Activated naive CD8-positive, alpha-beta T cell treated with anti-CD3 and anti-CD28 coated beads, Interleukin-2, amount 10 ng/mL, durations not matched to agents 7 days and 5 days (primary cell): ENCODE results near the gene CDIP1. TPM values are rescaled to one million over a fixed set of nuclear protein-coding genes. Genes with fewer than 3 reads are reported as not detected.

Experiments used
- ATAC-seq: fragments of 150-1000 bp; cut with Tn5 transposase; one replicate; pipeline ENCODE4 v1.10.0; 2021; ENCODE audit warnings: low read depth, moderate library complexity
- POLR2A ChIA-PET: fragments of 350-600 bp; sonication (Branson Sonifier 250); formaldehyde crosslinking; loops from one replicate; lab custom pipeline; 2021; ENCODE audit warnings: antibody characterized with exemption; lab: Charles Lee
- DNase-seq: peaks from one replicate; pipeline ENCODE4 v3.0.0; 2021
- H3K27ac Mint-ChIP-seq: one replicate; pipeline ENCODE4 v1.8.0; 2022; ENCODE audit warnings: mild to moderate bottlenecking, mixed read lengths
- H3K27me3 Mint-ChIP-seq: one replicate; pipeline ENCODE4 v1.8.0; 2022; ENCODE audit warnings: mild to moderate bottlenecking, moderate library complexity, mixed read lengths
- H3K36me3 Mint-ChIP-seq: one replicate; pipeline ENCODE4 v1.8.0; 2021; ENCODE audit warnings: mild to moderate bottlenecking, mixed read lengths
- H3K4me1 Mint-ChIP-seq: one replicate; pipeline ENCODE4 v1.8.0; 2021; ENCODE audit warnings: mixed read lengths
- H3K4me3 Mint-ChIP-seq: one replicate; pipeline ENCODE4 v1.8.0; 2022; ENCODE audit warnings: mild to moderate bottlenecking, moderate library complexity, mixed read lengths
- H3K9me3 Mint-ChIP-seq: one replicate; pipeline ENCODE4 v1.8.0; 2021; ENCODE audit warnings: mixed read lengths
- total RNA-seq, 2 experiments: library from RNA; stranded (reverse); gene quantifications; one replicate each; pipeline ENCODE4 v1.2.3, GENCODE V29; 2021

Gene CDIP1
- total RNA-seq, 2 experiments from 2014 or later, result 36.3 to 42.1 TPM

DNA sequence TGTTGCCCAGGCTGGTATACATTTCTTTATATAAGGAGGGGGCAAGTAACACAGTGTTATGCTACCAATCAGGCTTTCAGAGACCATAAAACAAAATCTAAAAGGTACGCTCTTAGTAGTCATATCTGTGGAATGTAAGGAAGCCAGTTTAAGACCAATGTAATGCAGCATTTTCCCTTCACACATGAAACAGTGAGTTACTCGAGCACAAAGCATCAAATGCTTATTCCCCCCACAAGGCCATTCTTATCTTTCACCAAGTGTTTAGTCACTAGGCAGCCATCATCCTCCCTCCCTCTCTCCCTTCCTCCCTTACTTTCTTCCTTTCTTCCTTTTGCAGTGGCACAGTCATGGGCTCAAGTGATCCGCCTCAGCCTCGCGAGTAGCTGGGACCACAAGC is 49.5 kb downstream of the CDIP1 start:
- peak overlapping the region; percentile 84 for H3K4me3 Mint-ChIP-seq
- H3K36me3 Mint-ChIP-seq, result peaks cover 24% of the 10 kb centered on the region
- POLR2A ChIA-PET, result interaction anchor here (1.4 to 5.6 kb wide), 5 partner anchors 12 to 30 kb away, joined by 3 to 112 read pairs (median 13); partner anchors contain the start of genes HMOX2 and NMRAL1
- peak overlapping the region; percentile 97 for H3K27ac Mint-ChIP-seq
- ATAC-seq, result no peak
- DNase-seq, result no peak
- H3K9me3 Mint-ChIP-seq, result no peaks in the 10 kb centered on the region
- H3K4me1 Mint-ChIP-seq, result peaks cover 44% of the 10 kb centered on the region
- H3K27me3 Mint-ChIP-seq, result no peaks in the 10 kb centered on the region

DNA sequence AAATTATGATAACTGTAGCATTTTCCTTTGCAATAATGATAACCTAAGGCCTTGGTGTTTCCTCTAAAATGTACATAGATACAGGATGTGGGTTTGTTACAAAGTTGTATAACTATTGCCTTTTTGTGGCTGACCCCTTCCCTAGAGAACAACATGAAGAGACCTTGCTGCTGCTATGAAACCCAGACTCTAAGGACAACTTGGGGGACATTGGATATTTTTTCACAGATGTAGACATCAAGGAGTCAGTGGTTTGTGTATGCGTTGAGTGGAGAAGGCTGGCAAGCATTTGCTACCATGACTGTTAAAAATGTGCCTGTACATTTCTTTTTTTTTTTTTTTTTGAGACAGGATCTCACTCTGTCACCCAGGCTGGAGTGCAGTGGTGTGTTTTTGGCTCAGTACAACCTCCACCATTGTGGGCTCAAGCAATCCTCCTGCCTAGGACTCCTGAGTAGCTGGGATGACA is 50.0 kb downstream of the CDIP1 start:
- ATAC-seq (peak; percentile 84), DNase-seq (no peak)
- H3K36me3 Mint-ChIP-seq, result peaks cover 26% of the 10 kb centered on the region
- H3K4me3 Mint-ChIP-seq, result peak overlapping the region; percentile 84
- peaks cover 43% of the 10 kb centered on the region for H3K4me1 Mint-ChIP-seq
- no peaks in the 10 kb centered on the region for H3K9me3 Mint-ChIP-seq
- no peaks in the 10 kb centered on the region for H3K27me3 Mint-ChIP-seq
- POLR2A ChIA-PET, result interaction anchor here (0.7 to 5.6 kb wide), 4 partner anchors 11 to 49 kb away, joined by 3 to 112 read pairs (median 40); partner anchors contain the start of genes HMOX2 and NMRAL1
- H3K27ac Mint-ChIP-seq, result peak overlapping the region; percentile 97

DNA sequence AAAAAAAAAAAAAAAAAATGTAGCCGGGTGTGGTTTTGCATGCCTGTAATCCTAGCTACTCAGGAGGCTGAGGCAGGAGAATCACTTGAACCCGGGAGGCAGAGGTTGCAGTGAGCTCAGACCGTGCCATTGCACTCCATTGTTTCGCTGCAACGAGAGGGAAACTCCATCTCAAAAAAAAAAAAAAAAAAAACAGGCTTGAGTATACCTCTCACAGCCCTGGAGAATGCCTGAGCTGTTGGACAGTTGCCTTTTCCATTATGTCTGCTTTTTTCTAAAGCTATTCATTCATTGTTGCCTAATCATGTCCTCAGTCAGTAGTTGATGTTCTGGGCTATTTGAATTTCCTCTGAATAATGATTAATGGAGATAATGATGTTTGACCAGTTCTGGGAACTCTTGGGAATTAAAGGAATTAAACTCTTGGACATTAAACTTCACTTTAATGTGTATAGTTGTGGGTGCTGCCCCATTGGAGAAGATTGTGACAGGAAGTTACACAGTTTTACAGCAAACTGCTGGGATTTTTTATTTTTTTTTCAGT is 50.5 kb downstream of the CDIP1 start:
- ATAC-seq, result peak; percentile 52
- POLR2A ChIA-PET, result interaction anchor here (0.7 to 5.6 kb wide), 8 partner anchors 11 to 405 kb away, joined by 3 to 112 read pairs (median 4); partner anchors contain the start of genes HMOX2 and NMRAL1
- H3K27me3 Mint-ChIP-seq, result no peaks in the 10 kb centered on the region
- peaks cover 41% of the 10 kb centered on the region for H3K4me1 Mint-ChIP-seq
- DNase-seq, result no peak
- H3K27ac Mint-ChIP-seq, result peak overlapping the region; percentile 97
- no peaks in the 10 kb centered on the region for H3K9me3 Mint-ChIP-seq
- peaks cover 24% of the 10 kb centered on the region for H3K36me3 Mint-ChIP-seq
- peak overlapping the region; percentile 84 for H3K4me3 Mint-ChIP-seq

DNA sequence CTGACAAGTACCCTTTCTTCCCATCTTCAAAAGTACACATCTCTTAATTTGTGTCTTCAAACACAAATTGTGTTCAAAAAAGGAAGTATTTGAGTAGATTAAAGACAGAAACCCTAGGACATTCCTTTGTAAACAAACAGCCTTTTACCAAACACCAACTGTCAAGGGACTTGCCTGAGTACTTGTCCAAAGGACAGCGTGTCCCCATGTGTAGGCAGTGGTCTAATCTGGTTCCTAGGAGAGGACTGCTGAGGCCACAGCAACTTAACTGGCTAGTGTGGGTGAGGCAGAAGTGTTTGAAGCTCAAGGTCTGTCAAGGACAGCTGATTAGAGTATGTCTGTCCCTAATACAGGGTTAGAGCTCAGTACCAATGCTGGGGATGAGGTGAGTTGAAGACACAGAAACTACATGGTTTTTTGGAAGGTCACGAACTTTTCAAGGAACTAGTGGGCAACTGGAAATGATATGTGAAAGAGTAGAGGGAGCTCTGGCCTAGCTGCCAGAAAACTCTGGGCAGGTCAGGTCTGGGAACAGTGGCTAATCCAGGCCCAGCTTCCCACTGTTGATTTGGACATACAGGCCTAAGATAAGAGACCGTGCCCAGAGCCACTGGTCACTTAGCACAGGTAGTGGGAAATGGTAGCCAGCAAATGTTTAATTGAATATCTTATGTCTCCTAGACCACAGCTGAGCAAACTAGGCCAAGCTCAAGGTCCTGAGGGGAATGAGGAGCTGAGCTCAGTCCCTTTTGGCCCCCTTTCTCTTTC is 52.3 kb downstream of the CDIP1 start:
- Mint-ChIP-seq H3K36me3 (peaks cover 30% of the 10 kb centered on the region), H3K27ac (peak overlapping the region; percentile 97), H3K4me1 (peaks cover 55% of the 10 kb centered on the region), H3K9me3 (no peaks in the 10 kb centered on the region), H3K4me3 (no peak overlapping the region), H3K27me3 (no peaks in the 10 kb centered on the region)
- DNase-seq, result no peak
- ATAC-seq, result no peak
- POLR2A ChIA-PET, result interaction anchor here (0.6 to 5.6 kb wide), 5 partner anchors 9 to 72 kb away, joined by 4 to 112 read pairs (median 6); partner anchors contain the start of genes HMOX2 and NMRAL1

DNA sequence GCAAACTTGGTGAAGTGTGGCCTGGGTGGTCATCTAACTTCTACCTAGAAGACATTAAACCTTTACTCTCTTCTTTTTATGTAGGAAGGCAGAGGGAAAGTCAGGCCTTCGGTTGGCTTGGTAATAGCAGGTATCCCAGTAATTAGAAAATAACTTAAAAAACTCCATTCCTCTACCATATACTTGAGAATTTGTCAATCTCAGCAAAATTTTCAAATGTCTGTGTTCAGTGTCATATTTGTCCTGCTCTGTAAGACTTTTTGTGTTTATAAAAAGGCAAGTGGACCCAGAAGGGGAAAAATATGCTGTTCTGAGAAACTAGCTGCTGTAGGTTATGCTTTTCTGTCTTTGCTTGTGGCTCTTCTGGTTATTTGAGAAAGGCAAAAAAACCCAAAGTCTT is 56.6 kb downstream of the CDIP1 start:
- DNase-seq (no peak), ATAC-seq (peak; percentile 34)
- Mint-ChIP-seq H3K36me3 (peaks cover 31% of the 10 kb centered on the region), H3K4me3 (peak overlapping the region; percentile 36), H3K4me1 (peaks cover 45% of the 10 kb centered on the region), H3K27ac (peak overlapping the region; percentile 82), H3K27me3 (no peaks in the 10 kb centered on the region), H3K9me3 (no peaks in the 10 kb centered on the region)
- POLR2A ChIA-PET, result interaction anchor here (0.8 to 2.1 kb wide), 3 partner anchors 23 to 142 kb away, joined by 3 to 13 read pairs (median 5); partner anchors contain the start of gene MGRN1

DNA sequence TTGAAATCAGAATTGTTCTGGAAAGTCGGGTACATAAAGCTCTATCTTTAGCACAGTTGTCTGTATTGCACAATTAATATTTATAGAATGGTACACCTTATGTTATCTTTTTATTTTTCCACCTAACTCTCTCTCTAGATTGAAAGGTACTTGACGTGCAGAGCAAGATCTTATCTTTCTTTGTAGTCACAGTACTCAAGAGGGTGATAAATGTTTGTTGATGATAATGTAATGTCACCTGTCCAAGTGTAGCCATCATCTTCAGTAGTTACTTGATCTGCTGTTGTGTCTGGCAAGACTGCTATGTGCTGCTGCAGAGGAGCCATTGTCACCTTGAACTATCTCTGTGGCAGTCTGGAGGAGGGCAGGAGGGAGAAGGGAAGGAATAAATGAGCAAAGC is 57.0 kb downstream of the CDIP1 start:
- ATAC-seq (no peak), DNase-seq (no peak)
- Mint-ChIP-seq H3K27me3 (no peaks in the 10 kb centered on the region), H3K4me1 (peaks cover 43% of the 10 kb centered on the region), H3K4me3 (peak overlapping the region; percentile 36), H3K9me3 (no peaks in the 10 kb centered on the region), H3K36me3 (peaks cover 30% of the 10 kb centered on the region), H3K27ac (peak overlapping the region; percentile 82)
- POLR2A ChIA-PET, result interaction anchor here (0.7 to 2.1 kb wide), 5 partner anchors 24 to 227 kb away, joined by 3 to 13 read pairs (median 3); partner anchors contain the start of gene MGRN1

DNA sequence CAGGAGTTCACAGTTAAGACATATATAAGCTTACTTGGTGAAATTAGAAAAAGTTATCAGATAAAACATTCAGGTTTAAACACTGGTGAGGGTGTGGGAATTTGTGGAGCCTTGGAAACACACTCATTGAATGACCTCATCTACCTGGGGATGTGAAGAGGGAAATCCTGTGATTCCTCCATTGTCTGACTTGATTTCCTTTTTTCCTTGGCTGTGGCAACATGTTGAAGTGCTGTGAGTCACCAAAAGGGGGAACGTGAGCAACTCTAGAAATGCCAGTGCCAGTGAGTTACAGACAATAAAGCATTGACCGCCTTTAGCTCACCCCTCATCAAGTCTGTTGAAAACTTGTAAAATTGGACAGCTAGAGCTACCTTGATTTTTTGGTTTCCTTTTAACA is 60.6 kb downstream of the CDIP1 start:
- ATAC-seq, result no peak
- Mint-ChIP-seq H3K4me1 (peaks cover 42% of the 10 kb centered on the region), H3K27ac (peak overlapping the region; percentile 89), H3K9me3 (no peaks in the 10 kb centered on the region), H3K27me3 (no peaks in the 10 kb centered on the region), H3K36me3 (peaks cover 17% of the 10 kb centered on the region), H3K4me3 (peak overlapping the region; percentile 95)
- no peak for DNase-seq
- POLR2A ChIA-PET, result interaction anchor here (0.6 to 6.6 kb wide), 7 partner anchors 10 to 216 kb away, joined by 3 to 112 read pairs (median 21); partner anchors contain the start of genes CORO7 and NUDT16L1

DNA sequence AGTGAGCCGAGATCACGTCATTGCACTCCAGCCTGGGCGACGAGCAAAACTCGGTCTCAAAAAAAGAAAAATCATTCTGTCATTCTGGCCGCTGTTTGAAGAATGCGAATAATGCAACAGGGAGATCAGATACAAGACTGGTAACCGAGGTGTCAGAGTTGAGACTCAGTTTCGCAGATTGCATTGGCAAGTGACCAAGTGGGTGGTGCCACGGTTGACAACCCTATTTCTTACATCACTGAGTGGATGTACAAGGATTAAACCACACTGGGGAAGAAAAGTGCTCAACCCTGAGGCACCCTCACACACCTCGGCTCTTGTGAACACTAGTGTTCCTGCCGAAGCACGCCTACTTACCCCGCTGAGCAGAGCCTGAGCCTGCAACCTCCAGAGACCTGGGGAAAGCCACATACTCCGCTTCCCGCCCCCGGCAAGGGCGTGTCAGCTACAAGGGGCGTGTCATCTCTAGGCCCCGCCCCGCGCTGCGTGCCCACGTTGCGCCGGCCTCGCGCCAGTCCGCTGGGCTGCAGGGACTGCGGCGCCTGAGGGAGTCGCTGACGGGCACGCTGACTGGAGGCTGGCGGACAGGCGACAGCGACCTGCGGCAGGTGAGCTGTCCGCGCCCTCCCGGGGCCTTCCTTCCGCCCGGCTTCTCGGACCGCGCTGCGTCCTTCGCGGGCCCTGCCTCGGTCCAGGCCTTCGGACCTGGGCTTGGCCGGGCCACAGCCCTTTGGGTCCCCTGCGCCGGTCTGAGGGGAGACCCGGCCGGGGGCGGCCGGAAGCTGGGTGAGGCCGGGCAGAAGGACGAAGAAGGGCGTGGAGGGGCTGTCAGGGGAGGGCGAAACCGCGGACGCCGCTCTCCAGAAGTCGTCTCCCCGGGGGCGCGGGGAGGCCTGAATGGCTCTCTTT is 62.4 kb downstream of the CDIP1 start, which contains the start of gene HMOX2:
HMOX2 (plus strand) TSS at position 519 of the 909 bp plus-strand sequence. CDS start 29,127 bp downstream, outside the sequence.
- Mint-ChIP-seq H3K27ac (peak within 1 kb of the TSS; percentile 89), H3K9me3 (no peaks in the 10 kb centered on the region), H3K36me3 (peaks cover 13% of the 10 kb centered on the region), H3K4me1 (peaks cover 31% of the 10 kb centered on the region), H3K4me3 (peak within 1 kb of the TSS; percentile 95), H3K27me3 (no peaks in the 10 kb centered on the region)
- ATAC-seq (peak; percentile 78), DNase-seq (peak; percentile 99)
- POLR2A ChIA-PET, result interaction anchor here (0.6 to 6.6 kb wide), 21 partner anchors 9 to 759 kb away, joined by 3 to 112 read pairs (median 5); partner anchors contain the start of genes CDIP1, CORO7, DNAAF8 and TFAP4

DNA sequence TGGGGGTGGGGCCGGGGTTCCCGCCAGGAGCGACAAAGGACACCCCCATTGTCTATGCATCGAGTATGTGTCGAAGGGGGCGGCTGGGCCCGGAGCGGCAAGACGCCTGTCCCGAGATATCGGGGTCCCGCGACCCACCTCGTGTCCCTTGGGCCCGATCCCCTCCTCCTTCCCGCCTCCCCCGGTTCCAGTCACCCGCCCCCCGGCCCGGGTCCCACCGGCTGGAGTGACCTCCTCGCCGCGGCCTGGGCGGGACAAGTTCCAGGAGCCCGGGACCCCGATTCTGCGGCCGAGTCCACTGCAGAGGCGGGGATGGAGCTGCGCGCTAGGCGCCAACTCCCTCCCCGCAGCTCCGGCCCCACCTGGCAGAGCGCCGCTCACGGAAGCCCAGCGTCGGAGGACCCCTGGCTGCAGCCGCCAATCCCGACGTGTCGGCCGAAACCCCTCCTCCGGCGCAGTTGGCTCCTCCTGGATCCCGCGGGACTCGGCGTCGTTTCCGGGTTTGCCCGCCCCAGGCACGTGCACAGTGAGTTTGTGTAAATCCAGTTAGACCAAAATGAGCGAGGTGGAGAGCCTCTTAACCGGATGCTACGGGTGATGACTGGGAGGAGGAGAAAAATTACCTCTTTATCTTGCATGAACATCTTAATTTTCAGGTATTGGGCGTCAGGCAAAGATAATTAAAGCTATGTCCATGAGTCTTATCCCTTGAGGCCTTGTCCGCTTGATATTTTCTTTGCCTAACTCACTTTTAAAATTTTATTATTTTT is 64.2 kb downstream of the CDIP1 start, which contains the start of gene NMRAL1:
NMRAL1 (minus strand) TSS at position 434 of the 770 bp plus-strand sequence. CDS start 493 bp downstream, outside the sequence.
- Mint-ChIP-seq H3K9me3 (no peaks in the 10 kb centered on the region), H3K36me3 (peaks cover 14% of the 10 kb centered on the region), H3K27ac (peak within 1 kb of the TSS; percentile 95), H3K27me3 (no peaks in the 10 kb centered on the region), H3K4me1 (peaks cover 33% of the 10 kb centered on the region), H3K4me3 (peak within 1 kb of the TSS; percentile 95)
- ATAC-seq, result peak; percentile 66
- POLR2A ChIA-PET, result interaction anchor here (0.5 to 6.6 kb wide), 10 partner anchors 9 to 360 kb away, joined by 3 to 112 read pairs (median 6); partner anchors contain the start of genes CORO7 and TFAP4
- DNase-seq, result peak; percentile 90

DNA sequence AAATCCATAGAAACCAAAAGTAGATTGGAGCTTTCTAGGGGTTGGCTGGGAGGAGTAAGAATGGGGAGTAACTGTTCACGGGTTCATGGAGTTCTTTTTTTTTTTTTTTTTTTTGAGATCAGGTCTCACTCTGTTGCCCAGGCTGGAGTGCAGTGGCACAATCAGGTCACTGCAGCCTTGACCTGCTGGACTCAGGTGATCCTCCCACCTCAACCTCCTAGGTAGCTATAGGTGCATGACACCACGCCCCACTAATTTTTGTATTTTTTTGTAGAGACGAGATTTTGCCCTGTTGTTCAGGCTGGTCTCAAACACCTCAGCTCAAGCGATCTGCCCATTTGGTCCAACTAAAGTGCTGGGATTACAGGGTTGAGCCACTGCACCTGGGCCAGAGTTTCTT is 65.7 kb downstream of the CDIP1 start:
- peak overlapping the region; percentile 43 for H3K27ac Mint-ChIP-seq
- POLR2A ChIA-PET, result interaction anchor here (1.2 kb wide), 1 partner anchor 75 kb away, joined by 3 read pairs; no protein-coding TSS in a partner anchor
- peaks cover 7% of the 10 kb centered on the region for H3K36me3 Mint-ChIP-seq
- no peaks in the 10 kb centered on the region for H3K27me3 Mint-ChIP-seq
- H3K4me1 Mint-ChIP-seq, result peaks cover 26% of the 10 kb centered on the region
- ATAC-seq (no peak), DNase-seq (no peak)
- peak overlapping the region; percentile 90 for H3K4me3 Mint-ChIP-seq
- no peaks in the 10 kb centered on the region for H3K9me3 Mint-ChIP-seq

DNA sequence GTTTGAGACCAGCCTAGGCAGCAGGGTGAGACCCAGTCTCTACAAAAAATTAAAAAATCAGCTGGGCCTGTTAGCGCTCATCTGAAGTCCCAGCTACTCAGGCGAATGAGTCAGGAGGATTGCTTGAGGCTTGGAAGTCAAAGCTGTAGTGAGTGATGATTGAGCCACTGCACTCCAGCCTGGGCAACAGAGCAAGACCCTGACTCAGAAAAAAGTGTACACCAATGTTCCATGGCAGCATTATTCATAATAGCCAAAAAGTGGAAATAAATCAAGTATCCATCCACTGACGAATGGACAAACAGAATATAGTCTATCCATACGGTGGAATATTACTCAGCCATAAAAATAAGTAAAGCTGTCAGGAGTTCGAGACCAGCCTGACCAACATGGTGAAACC is 66.7 kb downstream of the CDIP1 start:
- H3K27ac Mint-ChIP-seq, result no peak overlapping the region
- no peak overlapping the region for H3K4me3 Mint-ChIP-seq
- no peaks in the 10 kb centered on the region for H3K9me3 Mint-ChIP-seq
- ATAC-seq (no peak), DNase-seq (no peak)
- peaks cover 9% of the 10 kb centered on the region for H3K36me3 Mint-ChIP-seq
- H3K4me1 Mint-ChIP-seq, result peaks cover 21% of the 10 kb centered on the region
- no peaks in the 10 kb centered on the region for H3K27me3 Mint-ChIP-seq
- POLR2A ChIA-PET, result interaction anchor here (0.6 to 0.7 kb wide), 2 partner anchors 9 to 169 kb away, joined by 4 to 7 read pairs; no protein-coding TSS in a partner anchor
